Neural cell (in vitro differentiated cells): ENCODE results near the gene ZNF43. TPM values are rescaled to one million over a fixed set of nuclear protein-coding genes. Genes with fewer than 3 reads are reported as not detected.
"Not testable (repeated sequence)": the region's sequence is repeated elsewhere in the genome, so short reads cannot be mapped to it uniquely, and the experiment has no call there.

Source experiments
- H2AFZ ChIP-seq: fragments of 200-600, 300-800 bp; sonication (generic), shearing (Covaris generic); 2 replicates; pipeline ENCODE4 v1.6.0; 2014; ENCODE audit warnings: low read depth, mild to moderate bottlenecking, antibody characterized with exemption, low read length, moderate library complexity
- H3F3A ChIP-seq: fragments of 200-600 bp; shearing (Covaris generic); 2 replicates; pipeline ENCODE4 v1.6.1; 2016; ENCODE audit warnings: mild to moderate bottlenecking, moderate library complexity, mixed read lengths, antibody characterized with exemption, low read length; ENCODE audit not compliant: insufficient read depth, poor library complexity, severe bottlenecking
- H3K27ac ChIP-seq: fragments of 200-600, 300-800 bp; sonication (generic), shearing (Covaris generic); 2 replicates; pipeline ENCODE4 v1.5.1; 2014; ENCODE audit warnings: mild to moderate bottlenecking, low read length, moderate library complexity
- H3K27me3 ChIP-seq: fragments of 300-800, 200-600 bp; sonication (generic), shearing (Covaris generic); 2 replicates; pipeline ENCODE4 v1.6.0; 2014; ENCODE audit warnings: mild to moderate bottlenecking, low read depth, low read length, moderate library complexity; ENCODE audit not compliant: insufficient read depth
- H3K36me3 ChIP-seq: fragments of 300-800, 200-600 bp; sonication (generic), shearing (Covaris generic); 2 replicates; pipeline ENCODE4 v1.5.1; 2014; ENCODE audit warnings: mild to moderate bottlenecking, antibody characterized with exemption, low read length, moderate library complexity; ENCODE audit not compliant: insufficient read depth
- H3K4me2 ChIP-seq: fragments of 300-800, 200-600 bp; sonication (generic), shearing (Covaris generic); 2 replicates; pipeline ENCODE4 v1.6.0; 2014; ENCODE audit warnings: mild to moderate bottlenecking, low read length
- H3K4me3 ChIP-seq: fragments of 300-800, 200-600 bp; sonication (generic), shearing (Covaris generic); 2 replicates; pipeline ENCODE4 v1.5.1; 2014; ENCODE audit warnings: mild to moderate bottlenecking, low read length, moderate library complexity
- H3K79me2 ChIP-seq: fragments of 200-600 bp; shearing (Covaris generic); replicated peaks from 2 replicates; pipeline ENCODE4 v1.6.0; 2014; ENCODE audit warnings: mild to moderate bottlenecking, low read length, moderate library complexity; ENCODE audit not compliant: insufficient read depth
- H3K9ac ChIP-seq: fragments of 300-800, 200-600 bp; sonication (generic), shearing (Covaris generic); 2 replicates; pipeline ENCODE4 v1.6.1; 2016; ENCODE audit warnings: mild to moderate bottlenecking, low read length, mixed read lengths
- H3K9me2 ChIP-seq: fragments of 200-600 bp; shearing (Covaris generic); 2 replicates; pipeline ENCODE4 v1.6.1; 2016; ENCODE audit warnings: mild to moderate bottlenecking, low read length, mixed read lengths; ENCODE audit not compliant: insufficient read depth
- H3K9me3 ChIP-seq: fragments of 200-600, 300-800 bp; sonication (generic), shearing (Covaris generic); 2 replicates; pipeline ENCODE4 v1.6.1; 2016; ENCODE audit warnings: mild to moderate bottlenecking, mixed run types, low read length, moderate library complexity, mixed read lengths
- H4K20me1 ChIP-seq: fragments of 200-600 bp; shearing (Covaris generic); 2 replicates; pipeline ENCODE4 v1.6.1; 2016; ENCODE audit warnings: mild to moderate bottlenecking, mixed run types; ENCODE audit not compliant: insufficient read depth
- polyA plus RNA-seq: library from polyadenylated mRNA; depleted of rRNA; stranded (reverse); fragments of >200 nt; gene quantifications from 2 replicates; pipeline ENCODE4 v1.2.3, GENCODE V29; 2014

ZNF43 gene
- polyA plus RNA-seq, 1 donor from 2014 or later = 18.1 TPM

DNA sequence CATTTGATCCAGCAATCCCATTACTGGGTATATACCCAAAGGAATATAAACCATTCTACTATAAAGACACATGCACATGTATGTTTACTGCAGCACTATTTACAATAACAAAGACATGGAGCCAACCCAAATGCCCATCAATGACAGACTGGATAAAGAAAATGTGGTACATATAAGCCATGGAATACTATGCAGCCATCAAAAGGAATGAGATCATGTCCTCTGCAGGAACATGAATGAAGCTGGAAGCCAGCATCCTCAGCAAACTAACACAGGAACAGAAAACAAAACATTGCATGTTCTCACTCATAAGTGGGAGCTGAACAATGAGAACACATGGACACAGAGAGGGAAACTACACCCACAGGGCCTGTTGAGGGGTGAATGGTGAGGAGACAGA, 80.4 kb downstream of the ZNF43 start:
- not testable (repeated sequence) for H3K9me3 ChIP-seq, H3K27ac ChIP-seq, H3K9me2 ChIP-seq, H2AFZ ChIP-seq, H3K9ac ChIP-seq, H3F3A ChIP-seq, H4K20me1 ChIP-seq, H3K4me2 ChIP-seq, H3K27me3 ChIP-seq, H3K36me3 ChIP-seq, H3K4me3 ChIP-seq
- H3K79me2 ChIP-seq = peaks cover 11% of the 10 kb centered on the region

Other genes with a start within 250 kb of the ZNF43 start
- gene ZNF100, start 68.6 kb downstream of the ZNF43 start, polyA plus RNA-seq = 5.8 and 7.9 TPM in 2 replicates
- not detected in 2 replicates for gene ZNF208, start 174.8 kb upstream of the ZNF43 start, polyA plus RNA-seq
- gene ZNF257, start 216.3 kb upstream of the ZNF43 start, polyA plus RNA-seq = not detected in 2 replicates